ENCODE measurements around the gene CFAP65. TPM values are rescaled to one million over a fixed set of nuclear protein-coding genes. Genes with fewer than 3 reads are reported as not detected.

Gene CFAP65, protein sequence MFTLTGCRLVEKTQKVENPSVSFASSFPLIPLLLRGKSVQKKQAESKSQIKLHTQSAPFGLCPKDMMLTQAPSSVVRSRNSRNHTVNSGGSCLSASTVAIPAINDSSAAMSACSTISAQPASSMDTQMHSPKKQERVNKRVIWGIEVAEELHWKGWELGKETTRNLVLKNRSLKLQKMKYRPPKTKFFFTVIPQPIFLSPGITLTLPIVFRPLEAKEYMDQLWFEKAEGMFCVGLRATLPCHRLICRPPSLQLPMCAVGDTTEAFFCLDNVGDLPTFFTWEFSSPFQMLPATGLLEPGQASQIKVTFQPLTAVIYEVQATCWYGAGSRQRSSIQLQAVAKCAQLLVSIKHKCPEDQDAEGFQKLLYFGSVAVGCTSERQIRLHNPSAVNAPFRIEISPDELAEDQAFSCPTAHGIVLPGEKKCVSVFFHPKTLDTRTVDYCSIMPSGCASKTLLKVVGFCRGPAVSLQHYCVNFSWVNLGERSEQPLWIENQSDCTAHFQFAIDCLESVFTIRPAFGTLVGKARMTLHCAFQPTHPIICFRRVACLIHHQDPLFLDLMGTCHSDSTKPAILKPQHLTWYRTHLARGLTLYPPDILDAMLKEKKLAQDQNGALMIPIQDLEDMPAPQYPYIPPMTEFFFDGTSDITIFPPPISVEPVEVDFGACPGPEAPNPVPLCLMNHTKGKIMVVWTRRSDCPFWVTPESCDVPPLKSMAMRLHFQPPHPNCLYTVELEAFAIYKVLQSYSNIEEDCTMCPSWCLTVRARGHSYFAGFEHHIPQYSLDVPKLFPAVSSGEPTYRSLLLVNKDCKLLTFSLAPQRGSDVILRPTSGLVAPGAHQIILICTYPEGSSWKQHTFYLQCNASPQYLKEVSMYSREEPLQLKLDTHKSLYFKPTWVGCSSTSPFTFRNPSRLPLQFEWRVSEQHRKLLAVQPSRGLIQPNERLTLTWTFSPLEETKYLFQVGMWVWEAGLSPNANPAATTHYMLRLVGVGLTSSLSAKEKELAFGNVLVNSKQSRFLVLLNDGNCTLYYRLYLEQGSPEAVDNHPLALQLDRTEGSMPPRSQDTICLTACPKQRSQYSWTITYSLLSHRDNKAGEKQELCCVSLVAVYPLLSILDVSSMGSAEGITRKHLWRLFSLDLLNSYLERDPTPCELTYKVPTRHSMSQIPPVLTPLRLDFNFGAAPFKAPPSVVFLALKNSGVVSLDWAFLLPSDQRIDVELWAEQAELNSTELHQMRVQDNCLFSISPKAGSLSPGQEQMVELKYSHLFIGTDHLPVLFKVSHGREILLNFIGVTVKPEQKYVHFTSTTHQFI (N-terminal part only)
- not detected for total RNA-seq

DNA sequence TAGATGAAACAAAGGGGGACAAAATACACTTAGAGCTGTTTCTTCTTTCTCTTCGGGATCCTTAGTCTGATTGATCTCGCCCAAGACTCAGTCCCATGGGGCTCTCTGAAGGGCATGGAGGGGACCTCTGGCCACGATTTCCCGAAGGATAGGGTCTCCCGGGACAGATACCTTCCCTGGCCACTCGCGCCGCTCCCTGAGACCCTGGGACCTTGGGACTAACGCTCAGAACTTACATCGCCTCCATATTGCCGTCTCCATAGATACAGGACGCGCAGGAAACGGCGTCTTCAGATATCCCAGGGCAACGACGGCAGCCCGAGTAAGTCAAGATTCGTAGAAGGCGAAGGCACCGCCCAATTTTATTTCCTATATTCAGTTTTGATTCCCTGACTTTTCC, at the start of gene CFAP65:
Gene CFAP65 (minus strand): TSS at position 265 of the 400 bp plus-strand sequence. CDS start 2,468 bp downstream, outside the sequence.
- H3K9me3 ChIP-seq = no peaks in the 10 kb centered on the region
- no peaks in the 10 kb centered on the region for H3K4me1 ChIP-seq
- H3K36me3 ChIP-seq = no peaks in the 10 kb centered on the region
- H3K4me3 ChIP-seq = peak within 1 kb of the TSS in 1 of 2 donors; percentile 15
- ATAC-seq = no peak
- no peak within 1 kb of the TSS for H3K27ac ChIP-seq
- TF ChIP-seq, protein P1, sequence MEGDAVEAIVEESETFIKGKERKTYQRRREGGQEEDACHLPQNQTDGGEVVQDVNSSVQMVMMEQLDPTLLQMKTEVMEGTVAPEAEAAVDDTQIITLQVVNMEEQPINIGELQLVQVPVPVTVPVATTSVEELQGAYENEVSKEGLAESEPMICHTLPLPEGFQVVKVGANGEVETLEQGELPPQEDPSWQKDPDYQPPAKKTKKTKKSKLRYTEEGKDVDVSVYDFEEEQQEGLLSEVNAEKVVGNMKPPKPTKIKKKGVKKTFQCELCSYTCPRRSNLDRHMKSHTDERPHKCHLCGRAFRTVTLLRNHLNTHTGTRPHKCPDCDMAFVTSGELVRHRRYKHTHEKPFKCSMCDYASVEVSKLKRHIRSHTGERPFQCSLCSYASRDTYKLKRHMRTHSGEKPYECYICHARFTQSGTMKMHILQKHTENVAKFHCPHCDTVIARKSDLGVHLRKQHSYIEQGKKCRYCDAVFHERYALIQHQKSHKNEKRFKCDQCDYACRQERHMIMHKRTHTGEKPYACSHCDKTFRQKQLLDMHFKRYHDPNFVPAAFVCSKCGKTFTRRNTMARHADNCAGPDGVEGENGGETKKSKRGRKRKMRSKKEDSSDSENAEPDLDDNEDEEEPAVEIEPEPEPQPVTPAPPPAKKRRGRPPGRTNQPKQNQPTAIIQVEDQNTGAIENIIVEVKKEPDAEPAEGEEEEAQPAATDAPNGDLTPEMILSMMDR (IDR thresholded peaks at IDR 0.05) = no peak
- TF ChIP-seq EP300 (IDR thresholded peaks at IDR 0.05) (no peak), POLR2AphosphoS5 (IDR thresholded peaks at IDR 0.05) (no peak), POLR2A (IDR thresholded peaks at IDR 0.05) (no peak)
- H3K27me3 ChIP-seq = peaks cover 96% of the 10 kb centered on the region
- WGBS, 2 donors (ENCODE audit: low coverage in 1 of 2) = 2 to 3% methylated on average over 14 to 21 of the region's 21 CpGs

- Histone ChIP-seq H3K9me3 (no peaks in the 10 kb centered on the region), H3K4me3 (no peak overlapping the region), H3K27me3 (no peaks in the 10 kb centered on the region), H3K27ac (no peak overlapping the region), H3K4me1 (no peaks in the 10 kb centered on the region), H3K36me3 (peaks cover 0 to 15% of the 10 kb centered on the region in 2 donors)
- ATAC-seq = no peak
- TF ChIP-seq POLR2A (IDR thresholded peaks at IDR 0.05) (no peak), POLR2AphosphoS5 (IDR thresholded peaks at IDR 0.05) (no peak), EP300 (IDR thresholded peaks at IDR 0.05) (no peak)
- 60 to 82% methylated on average over 4 of the region's 4 CpGs for WGBS, 2 donors (ENCODE audit: low coverage in 1 of 2)
These were observed 49.4 kb upstream of the CFAP65 start for GRCh38 chr2:219090436-219091299.

GRCh38 chr2:219089330-219089729, 48.0 kb upstream of the CFAP65 start:
- WGBS, 2 donors (ENCODE audit: low coverage in 1 of 2) = 96 to 98% methylated on average over 4 of the region's 4 CpGs
- Histone ChIP-seq H3K4me1 (no peaks in the 10 kb centered on the region), H3K9me3 (no peaks in the 10 kb centered on the region), H3K4me3 (no peak overlapping the region), H3K27me3 (no peaks in the 10 kb centered on the region), H3K36me3 (peaks cover 0 to 10% of the 10 kb centered on the region in 2 donors), H3K27ac (no peak overlapping the region)
- no peak for ATAC-seq
- TF ChIP-seq, protein P1 (IDR thresholded peaks at IDR 0.05) = no peak
- no peak for TF ChIP-seq EP300 (IDR thresholded peaks at IDR 0.05)
- no peak for TF ChIP-seq POLR2A (IDR thresholded peaks at IDR 0.05)
- no peak for TF ChIP-seq POLR2AphosphoS5 (IDR thresholded peaks at IDR 0.05)

DNA sequence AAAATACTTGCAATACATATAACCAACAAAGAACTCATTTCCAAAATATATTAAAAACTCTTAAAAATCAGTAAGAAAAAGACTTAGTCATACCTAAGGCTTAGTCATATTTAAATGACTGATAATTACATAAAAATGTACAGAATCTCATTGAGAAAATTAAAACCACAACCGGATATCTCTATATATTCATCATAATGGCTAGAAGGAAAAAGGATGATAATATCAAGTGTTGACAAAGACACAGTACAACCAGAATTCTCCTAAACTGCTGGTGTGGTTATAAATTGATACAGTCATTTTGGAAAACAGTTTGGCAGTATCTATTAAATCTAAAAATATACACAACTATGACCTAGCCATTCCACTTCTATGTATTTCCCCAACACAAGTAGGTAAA, 46.5 kb upstream of the CFAP65 start:
- Histone ChIP-seq H3K9me3 (no peaks in the 10 kb centered on the region), H3K27ac (no peak overlapping the region), H3K4me3 (no peak overlapping the region), H3K36me3 (peaks cover 0 to 3% of the 10 kb centered on the region in 2 donors), H3K4me1 (no peaks in the 10 kb centered on the region), H3K27me3 (no peaks in the 10 kb centered on the region)
- TF ChIP-seq POLR2AphosphoS5 (IDR thresholded peaks at IDR 0.05) = no peak
- TF ChIP-seq POLR2A (IDR thresholded peaks at IDR 0.05) = no peak
- TF ChIP-seq, protein P1 (IDR thresholded peaks at IDR 0.05) = no peak
- no peak for TF ChIP-seq EP300 (IDR thresholded peaks at IDR 0.05)
- no peak for ATAC-seq
- WGBS, 2 donors (ENCODE audit: low coverage in 1 of 2) = 88% methylated on average over 1 of the region's 1 CpG; no CpG with 5 or more reads in 1 of the 2 donors

Data from gastroesophageal sphincter (tissue), 4 donors.